ENCODE results near the gene RSPO4.
"Not testable (repeated sequence)": the region's sequence is repeated elsewhere in the genome, so short reads cannot be mapped to it uniquely, and the experiment has no call there.

DNA sequence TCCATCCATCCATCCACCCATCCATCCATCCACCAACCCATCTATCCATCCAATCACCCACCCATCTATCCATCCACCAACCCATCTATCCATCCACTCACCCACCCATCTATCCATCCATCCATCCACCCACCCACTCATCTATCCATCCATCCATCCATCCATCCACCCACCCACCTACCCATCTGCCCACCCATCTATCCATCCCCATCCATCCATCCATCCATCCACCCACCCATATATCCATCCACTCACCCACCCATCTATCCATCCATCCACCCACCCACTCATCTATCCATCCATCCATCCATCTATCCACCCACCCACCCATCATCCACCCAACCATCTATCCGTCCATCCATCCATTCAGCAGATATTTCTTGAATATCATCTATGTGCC, 17.1 kb downstream of the RSPO4 start:
- TF ChIP-seq, protein P1, sequence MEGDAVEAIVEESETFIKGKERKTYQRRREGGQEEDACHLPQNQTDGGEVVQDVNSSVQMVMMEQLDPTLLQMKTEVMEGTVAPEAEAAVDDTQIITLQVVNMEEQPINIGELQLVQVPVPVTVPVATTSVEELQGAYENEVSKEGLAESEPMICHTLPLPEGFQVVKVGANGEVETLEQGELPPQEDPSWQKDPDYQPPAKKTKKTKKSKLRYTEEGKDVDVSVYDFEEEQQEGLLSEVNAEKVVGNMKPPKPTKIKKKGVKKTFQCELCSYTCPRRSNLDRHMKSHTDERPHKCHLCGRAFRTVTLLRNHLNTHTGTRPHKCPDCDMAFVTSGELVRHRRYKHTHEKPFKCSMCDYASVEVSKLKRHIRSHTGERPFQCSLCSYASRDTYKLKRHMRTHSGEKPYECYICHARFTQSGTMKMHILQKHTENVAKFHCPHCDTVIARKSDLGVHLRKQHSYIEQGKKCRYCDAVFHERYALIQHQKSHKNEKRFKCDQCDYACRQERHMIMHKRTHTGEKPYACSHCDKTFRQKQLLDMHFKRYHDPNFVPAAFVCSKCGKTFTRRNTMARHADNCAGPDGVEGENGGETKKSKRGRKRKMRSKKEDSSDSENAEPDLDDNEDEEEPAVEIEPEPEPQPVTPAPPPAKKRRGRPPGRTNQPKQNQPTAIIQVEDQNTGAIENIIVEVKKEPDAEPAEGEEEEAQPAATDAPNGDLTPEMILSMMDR (IDR thresholded peaks at IDR 0.05), result not testable (repeated sequence)
- TF ChIP-seq POLR2A (IDR thresholded peaks at IDR 0.05), result not testable (repeated sequence)
